Measurements from ENCODE around the gene ASB1. TPM values are rescaled to one million over a fixed set of nuclear protein-coding genes. Genes with fewer than 3 reads are reported as not detected.

The ASB1 gene
- total and polyA plus RNA-seq, 9 of the 15 experiments (the other 6 are each of a cell fraction or from before 2014, with no cell fraction given): 6.3 to 37.7 (median 23.9) TPM

- TF ChIP-seq, protein P1, sequence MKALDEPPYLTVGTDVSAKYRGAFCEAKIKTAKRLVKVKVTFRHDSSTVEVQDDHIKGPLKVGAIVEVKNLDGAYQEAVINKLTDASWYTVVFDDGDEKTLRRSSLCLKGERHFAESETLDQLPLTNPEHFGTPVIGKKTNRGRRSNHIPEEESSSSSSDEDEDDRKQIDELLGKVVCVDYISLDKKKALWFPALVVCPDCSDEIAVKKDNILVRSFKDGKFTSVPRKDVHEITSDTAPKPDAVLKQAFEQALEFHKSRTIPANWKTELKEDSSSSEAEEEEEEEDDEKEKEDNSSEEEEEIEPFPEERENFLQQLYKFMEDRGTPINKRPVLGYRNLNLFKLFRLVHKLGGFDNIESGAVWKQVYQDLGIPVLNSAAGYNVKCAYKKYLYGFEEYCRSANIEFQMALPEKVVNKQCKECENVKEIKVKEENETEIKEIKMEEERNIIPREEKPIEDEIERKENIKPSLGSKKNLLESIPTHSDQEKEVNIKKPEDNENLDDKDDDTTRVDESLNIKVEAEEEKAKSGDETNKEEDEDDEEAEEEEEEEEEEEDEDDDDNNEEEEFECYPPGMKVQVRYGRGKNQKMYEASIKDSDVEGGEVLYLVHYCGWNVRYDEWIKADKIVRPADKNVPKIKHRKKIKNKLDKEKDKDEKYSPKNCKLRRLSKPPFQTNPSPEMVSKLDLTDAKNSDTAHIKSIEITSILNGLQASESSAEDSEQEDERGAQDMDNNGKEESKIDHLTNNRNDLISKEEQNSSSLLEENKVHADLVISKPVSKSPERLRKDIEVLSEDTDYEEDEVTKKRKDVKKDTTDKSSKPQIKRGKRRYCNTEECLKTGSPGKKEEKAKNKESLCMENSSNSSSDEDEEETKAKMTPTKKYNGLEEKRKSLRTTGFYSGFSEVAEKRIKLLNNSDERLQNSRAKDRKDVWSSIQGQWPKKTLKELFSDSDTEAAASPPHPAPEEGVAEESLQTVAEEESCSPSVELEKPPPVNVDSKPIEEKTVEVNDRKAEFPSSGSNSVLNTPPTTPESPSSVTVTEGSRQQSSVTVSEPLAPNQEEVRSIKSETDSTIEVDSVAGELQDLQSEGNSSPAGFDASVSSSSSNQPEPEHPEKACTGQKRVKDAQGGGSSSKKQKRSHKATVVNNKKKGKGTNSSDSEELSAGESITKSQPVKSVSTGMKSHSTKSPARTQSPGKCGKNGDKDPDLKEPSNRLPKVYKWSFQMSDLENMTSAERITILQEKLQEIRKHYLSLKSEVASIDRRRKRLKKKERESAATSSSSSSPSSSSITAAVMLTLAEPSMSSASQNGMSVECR (CRISPR knock-in tag; IDR thresholded peaks at IDR 0.05): no peak
- no peak for TF ChIP-seq E2F8 (IDR thresholded peaks at IDR 0.05; ENCODE audit: low read depth, partially characterized antibody)
- TF ChIP-seq ZNF217 (CRISPR knock-in tag; IDR thresholded peaks at IDR 0.05): no peak
- no peak for TF ChIP-seq MXD1 (CRISPR knock-in tag; IDR thresholded peaks at IDR 0.05; ENCODE audit: borderline replicate concordance, poor library complexity, severe bottlenecking)
- TF ChIP-seq GMEB1 (CRISPR knock-in tag; IDR thresholded peaks at IDR 0.05): no peak
Measured at GRCh38 chr2:238449241-238449640, 22.5 kb downstream of the ASB1 start (continued).
